Heart left ventricle (tissue), 13 donors: ENCODE measurements around the gene PTH2R.

Experiments
- POLR2A ChIP-seq, 2 donors: fragments of 450-650 bp; IDR thresholded peaks; one replicate each; pipeline ENCODE4 v1.6.1; 2017; ENCODE audit warnings: antibody characterized with exemption in 2 of 2, mild to moderate bottlenecking in 2 of 2, moderate library complexity in 2 of 2
- TF ChIP-seq, protein P1 (sequence below), 12 donors: fragments of 200-600 bp; sonication (generic) in 4 of 12; IDR thresholded peaks; one replicate each; pipeline versions ENCODE4 v1.5.0 to v1.8.0; 2018 to 2022; ENCODE audit warnings: antibody characterized with exemption in 12 of 12, mild to moderate bottlenecking in 5 of 12
- donor health status: ischemic (EF 13 %, LVEDD 7.1; RV severe dilation, severe dysfunction).
- donor health status: DM: no; HTN: yes; CAD: no.
- donor health status: DM: no; HTN: no; CAD: no.
- donor health status: ischemic (EF 25% LVEDD 6.9; RV normal size, moderate dysfunction).
- donor health status: ischemic (EF 25% LVEDD 5.7; RV mildly dilated, moderate dysfunction).
- donor health status: ischemic (EF 35%, LVEDD 5.7; RV mildly dilated, moderate dysfunction).
- donor health status: nonischemic (EF 11% LVEDD 7.7; RV severe dilation, severe dysfunction).
- donor health status: DM: yes; HTN: yes; CAD: no.
- donor health status: PGD.
- donor health status: ischemic (EF 29% LVEDD 5.4; RV normal size, mild dysfunction).
- donor health status: nonischemic (EF 23%, LVEDD 6.1; RV moderate dilation, normal function).

DNA sequence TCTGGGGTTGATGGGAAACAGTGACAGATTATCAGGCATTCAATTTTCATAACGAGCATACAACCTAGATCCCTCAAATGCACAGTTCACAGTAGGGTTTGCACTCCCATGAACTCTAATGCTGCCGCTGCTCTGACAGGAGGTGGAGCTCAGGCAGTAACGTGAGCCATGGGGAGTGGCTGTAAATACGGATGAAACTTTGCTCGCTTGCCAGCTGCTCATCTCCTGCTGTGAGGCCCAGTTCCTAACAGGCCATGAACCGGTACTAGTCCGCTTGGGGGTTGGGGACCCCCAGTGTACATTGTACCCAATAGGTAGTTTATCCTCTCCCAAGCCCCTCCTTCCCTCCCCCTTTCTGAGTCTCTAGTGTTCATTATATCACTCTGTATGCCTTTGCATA, 94.6 kb downstream of the PTH2R start:
- TF ChIP-seq, protein P1, sequence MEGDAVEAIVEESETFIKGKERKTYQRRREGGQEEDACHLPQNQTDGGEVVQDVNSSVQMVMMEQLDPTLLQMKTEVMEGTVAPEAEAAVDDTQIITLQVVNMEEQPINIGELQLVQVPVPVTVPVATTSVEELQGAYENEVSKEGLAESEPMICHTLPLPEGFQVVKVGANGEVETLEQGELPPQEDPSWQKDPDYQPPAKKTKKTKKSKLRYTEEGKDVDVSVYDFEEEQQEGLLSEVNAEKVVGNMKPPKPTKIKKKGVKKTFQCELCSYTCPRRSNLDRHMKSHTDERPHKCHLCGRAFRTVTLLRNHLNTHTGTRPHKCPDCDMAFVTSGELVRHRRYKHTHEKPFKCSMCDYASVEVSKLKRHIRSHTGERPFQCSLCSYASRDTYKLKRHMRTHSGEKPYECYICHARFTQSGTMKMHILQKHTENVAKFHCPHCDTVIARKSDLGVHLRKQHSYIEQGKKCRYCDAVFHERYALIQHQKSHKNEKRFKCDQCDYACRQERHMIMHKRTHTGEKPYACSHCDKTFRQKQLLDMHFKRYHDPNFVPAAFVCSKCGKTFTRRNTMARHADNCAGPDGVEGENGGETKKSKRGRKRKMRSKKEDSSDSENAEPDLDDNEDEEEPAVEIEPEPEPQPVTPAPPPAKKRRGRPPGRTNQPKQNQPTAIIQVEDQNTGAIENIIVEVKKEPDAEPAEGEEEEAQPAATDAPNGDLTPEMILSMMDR (IDR thresholded peaks at IDR 0.05) = no peak
- TF ChIP-seq POLR2A (IDR thresholded peaks at IDR 0.05) = no peak
